ENCODE measurements around the gene DCTN2. TPM values are rescaled to one million over a fixed set of nuclear protein-coding genes. Genes with fewer than 3 reads are reported as not detected.

The DCTN2 gene
- total and polyA plus RNA-seq, 4 donors: 60.0 to 110 (median 84.2) TPM

DNA sequence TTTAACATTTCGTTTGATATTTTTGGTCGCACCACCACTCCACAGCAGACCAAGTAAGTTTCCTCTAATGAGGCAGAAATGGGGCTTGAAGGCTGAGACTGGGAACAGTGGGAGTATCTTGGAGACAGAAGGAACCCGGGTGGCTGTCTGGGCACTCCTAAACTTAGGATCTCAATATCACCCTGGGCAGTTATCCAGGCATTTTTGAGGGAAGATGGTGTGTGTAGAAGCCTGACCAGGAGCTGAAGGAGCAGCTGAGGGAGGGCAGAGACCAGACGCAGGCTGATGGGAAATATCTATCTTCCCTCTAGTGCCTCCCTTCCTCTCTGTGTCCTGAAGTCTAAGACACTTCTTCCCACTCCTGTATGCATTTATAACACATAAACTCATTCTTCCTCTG is 48.4 kb downstream of the DCTN2 start:
- 92 to 95% methylated on average over 4 of the region's 4 CpGs for WGBS, 2 donors
- H3K36me3 ChIP-seq (ENCODE audit: control insufficient read depth in 4 of 4, insufficient read depth in 4 of 4, low read length in 4 of 4): peaks cover 23 to 50% (median 33%) of the 10 kb centered on the region in 4 donors
- ATAC-seq (ENCODE audit: insufficient read depth, low FRiP score): no peak

GRCh38 chr12:57498132-57498502 is 48.9 kb downstream of the DCTN2 start:
- no peak overlapping the region for H3K4me3 ChIP-seq
- ATAC-seq (ENCODE audit: insufficient read depth, low FRiP score) (no peak), DNase-seq (no peak)
- 90 to 91% methylated on average over 9 of the region's 9 CpGs for WGBS, 2 donors
- TF ChIP-seq CTCF (IDR thresholded peaks at IDR 0.05; ENCODE audit: control extremely low read depth, extremely low read depth): no peak
- H3K36me3 ChIP-seq (ENCODE audit: control insufficient read depth in 4 of 4, insufficient read depth in 4 of 4, low read length in 4 of 4): peaks cover 23 to 47% (median 32%) of the 10 kb centered on the region in 4 donors
- no peak overlapping the region for H3K9ac ChIP-seq (ENCODE audit: insufficient read depth in 1 of 2, low read length in 2 of 2)
- peaks cover 0 to 2% (median 0%) of the 10 kb centered on the region in 4 donors for H3K9me3 ChIP-seq (ENCODE audit: control insufficient read depth in 4 of 4, insufficient read depth in 3 of 4, low read length in 3 of 4)
- H3K27ac ChIP-seq (ENCODE audit: low read depth in 1 of 2, low read length in 1 of 2): no peak overlapping the region
- H3K27me3 ChIP-seq (ENCODE audit: control insufficient read depth in 3 of 3, insufficient read depth in 3 of 3, low read length in 2 of 3): no peaks in the 10 kb centered on the region
- no peaks in the 10 kb centered on the region for H3K4me1 ChIP-seq (ENCODE audit: control insufficient read depth in 5 of 5, insufficient read depth in 5 of 5, low read length in 5 of 5)

More for the DNA sequence above, 48.4 kb downstream of the DCTN2 start:
- no peak for DNase-seq
- no peak overlapping the region for H3K4me3 ChIP-seq
- H3K4me1 ChIP-seq (ENCODE audit: control insufficient read depth in 5 of 5, insufficient read depth in 5 of 5, low read length in 5 of 5): no peaks in the 10 kb centered on the region
- H3K27ac ChIP-seq (ENCODE audit: low read depth in 1 of 2, low read length in 1 of 2): no peak overlapping the region
- H3K27me3 ChIP-seq (ENCODE audit: control insufficient read depth in 3 of 3, insufficient read depth in 3 of 3, low read length in 2 of 3): no peaks in the 10 kb centered on the region
- no peak overlapping the region for H3K9ac ChIP-seq (ENCODE audit: insufficient read depth in 1 of 2, low read length in 2 of 2)
- TF ChIP-seq CTCF (IDR thresholded peaks at IDR 0.05; ENCODE audit: control extremely low read depth, extremely low read depth): no peak
- peaks cover 0 to 2% (median 0%) of the 10 kb centered on the region in 4 donors for H3K9me3 ChIP-seq (ENCODE audit: control insufficient read depth in 4 of 4, insufficient read depth in 3 of 4, low read length in 3 of 4)

GRCh38 chr12:57497223-57498131 is 49.5 kb downstream of the DCTN2 start:
- Histone ChIP-seq H3K9ac (ENCODE audit: insufficient read depth in 1 of 2, low read length in 2 of 2) (no peak overlapping the region), H3K27ac (ENCODE audit: low read depth in 1 of 2, low read length in 1 of 2) (no peak overlapping the region), H3K4me3 (no peak overlapping the region), H3K36me3 (ENCODE audit: control insufficient read depth in 4 of 4, insufficient read depth in 4 of 4, low read length in 4 of 4) (peaks cover 21 to 47% (median 35%) of the 10 kb centered on the region in 4 donors), H3K4me1 (ENCODE audit: control insufficient read depth in 5 of 5, insufficient read depth in 5 of 5, low read length in 5 of 5) (no peaks in the 10 kb centered on the region), H3K27me3 (ENCODE audit: control insufficient read depth in 3 of 3, insufficient read depth in 3 of 3, low read length in 2 of 3) (no peaks in the 10 kb centered on the region), H3K9me3 (ENCODE audit: control insufficient read depth in 4 of 4, insufficient read depth in 3 of 4, low read length in 3 of 4) (peaks cover 0 to 2% (median 0%) of the 10 kb centered on the region in 4 donors)
- WGBS, 2 donors: 88 to 90% methylated on average over 12 of the region's 12 CpGs
- no peak for ATAC-seq (ENCODE audit: insufficient read depth, low FRiP score)
- DNase-seq: no peak
- no peak for TF ChIP-seq CTCF (IDR thresholded peaks at IDR 0.05; ENCODE audit: control extremely low read depth, extremely low read depth)

Measured in lung (tissue), 12 donors.